GM18502 (cell line): ENCODE results near the gene EXOC7.

Experiments used
- ATAC-seq: cut with Tn5 transposase; IDR thresholded peaks from one replicate; pipeline ENCODE4 v1.9.1; 2021; ENCODE audit warnings: mild to moderate bottlenecking; ENCODE audit not compliant: unreplicated experiment, poor library complexity

Gene EXOC7

GRCh38 chr17:76122431-76123190 lies 19.0 kb upstream of the EXOC7 start:
- no peak for ATAC-seq

GRCh38 chr17:76121932-76122430 lies 18.4 kb upstream of the EXOC7 start:
- ATAC-seq = no peak

GRCh38 chr17:76120658-76121008 lies 17.0 kb upstream of the EXOC7 start:
- no peak for ATAC-seq

GRCh38 chr17:76119409-76120371 lies 16.1 kb upstream of the EXOC7 start:
- no peak for ATAC-seq

GRCh38 chr17:76115138-76115754 lies 11.7 kb upstream of the EXOC7 start:
- no peak for ATAC-seq

DNA sequence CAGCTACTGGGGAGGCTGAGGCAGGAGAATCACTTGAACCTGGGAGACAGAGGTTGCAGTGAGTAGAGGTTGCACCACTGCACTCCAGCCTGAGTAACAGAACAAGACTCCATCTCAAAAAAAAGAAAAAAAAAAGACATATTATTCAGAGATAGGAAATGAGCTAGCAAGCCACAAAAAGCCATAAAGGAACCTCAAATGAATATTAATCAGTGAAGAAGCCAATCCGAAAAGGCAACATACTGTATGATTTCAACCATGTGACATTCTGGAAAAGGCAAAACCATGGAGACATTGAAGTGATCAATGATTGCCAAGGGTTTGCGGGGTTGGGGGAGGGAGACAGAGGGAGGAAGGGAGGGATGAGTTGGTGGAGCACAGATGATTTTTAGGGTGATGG lies 8.4 kb upstream of the EXOC7 start:
- no peak for ATAC-seq

DNA sequence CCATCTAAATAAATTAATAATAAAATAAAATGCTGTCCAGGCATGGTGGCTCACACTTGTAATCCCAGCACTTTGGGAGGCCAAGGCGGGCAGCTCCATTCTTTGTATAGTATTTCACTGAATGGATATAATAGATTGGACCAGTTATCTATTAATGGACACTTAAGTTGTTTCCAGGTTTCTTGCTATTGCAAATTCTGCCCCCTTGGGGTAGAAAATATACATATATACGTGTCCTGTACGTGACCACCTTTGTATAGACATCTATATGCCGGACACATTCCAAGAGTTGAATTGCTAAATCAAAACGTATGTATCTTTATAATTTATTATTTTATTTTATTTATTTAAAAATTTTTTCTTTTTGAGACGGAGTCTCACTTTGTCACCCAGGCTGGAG lies 3.9 kb upstream of the EXOC7 start:
- no peak for ATAC-seq

- ATAC-seq = no peak
Measured at GRCh38 chr17:76106703-76107102, 3.1 kb upstream of the EXOC7 start.

DNA sequence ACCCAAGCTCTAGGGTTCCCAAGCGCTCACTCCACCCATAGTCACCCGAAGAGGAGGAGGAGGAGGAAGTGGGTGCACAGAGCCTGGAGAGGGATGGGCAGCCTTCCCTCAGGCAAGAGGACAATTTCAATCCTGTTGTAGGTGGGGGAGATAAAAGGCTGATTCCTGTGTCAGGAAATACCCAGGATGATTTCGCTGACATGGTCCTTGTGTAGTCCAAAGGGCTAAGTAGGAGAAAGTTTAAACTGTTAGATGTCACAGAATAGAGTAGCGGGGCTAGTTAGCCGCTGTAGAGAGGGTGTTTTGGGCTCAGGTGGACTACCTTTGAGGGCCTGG lies 1.3 kb upstream of the EXOC7 start:
- no peak for ATAC-seq

DNA sequence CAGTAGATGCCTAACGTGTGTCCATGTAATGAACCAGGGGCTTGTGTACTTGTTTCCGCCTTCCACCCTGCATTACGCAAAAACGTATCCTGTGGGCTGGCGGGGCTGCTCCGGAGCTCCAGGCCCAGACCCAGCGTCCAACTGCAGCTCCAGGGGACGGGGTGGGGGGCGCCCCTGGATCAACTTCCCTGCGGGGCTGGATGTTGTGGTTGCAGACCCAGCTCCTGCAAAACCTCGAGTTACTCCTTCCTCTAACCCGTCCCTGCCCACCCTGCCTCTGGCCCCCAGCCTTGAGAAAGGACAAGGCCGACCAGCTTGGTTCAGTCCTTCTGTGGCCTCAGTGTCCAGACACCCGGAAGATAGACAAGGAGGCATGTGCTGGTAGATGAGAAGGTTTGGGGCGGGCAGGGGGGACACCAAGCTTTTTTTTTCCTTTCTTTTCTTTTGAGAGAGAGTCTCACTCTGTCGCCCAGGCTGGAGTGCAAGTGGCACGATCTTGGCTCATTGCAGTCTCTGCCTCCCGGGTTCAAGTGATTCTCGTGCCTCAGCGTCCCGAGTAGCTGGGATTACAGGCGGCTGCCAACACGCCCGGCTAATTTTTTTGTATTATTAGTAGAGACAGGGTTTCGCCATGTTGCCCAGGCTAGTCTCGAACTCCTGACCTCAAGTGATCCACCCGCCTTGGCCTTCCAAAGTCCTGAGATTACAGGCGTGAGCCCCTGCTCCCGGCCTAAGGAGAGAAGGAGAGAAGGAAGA lies 731 bp upstream of the EXOC7 start:
- ATAC-seq = no peak

DNA sequence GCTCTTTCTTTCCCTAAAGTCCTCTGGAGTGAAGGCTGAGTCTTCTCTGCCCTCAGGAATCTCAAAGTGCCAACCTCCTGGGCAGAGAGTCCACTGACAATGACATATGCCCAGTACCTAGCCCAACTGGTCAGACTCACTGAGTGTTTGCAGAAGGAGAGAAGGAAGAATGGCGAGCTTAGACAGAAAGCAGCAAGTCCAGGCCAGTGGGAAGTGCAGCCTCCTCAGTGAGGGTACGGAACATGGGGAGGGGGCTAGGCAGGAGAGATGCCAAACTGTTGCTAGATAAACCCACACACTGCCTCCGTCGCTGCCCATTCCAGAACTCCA lies 678 bp downstream of the EXOC7 start:
- ATAC-seq = no peak

- no peak for ATAC-seq
Measured at GRCh38 chr17:76097716-76098295, 5.8 kb downstream of the EXOC7 start.

GRCh38 chr17:76095943-76096342 lies 7.6 kb downstream of the EXOC7 start:
- ATAC-seq = no peak

GRCh38 chr17:76094046-76094445 lies 9.5 kb downstream of the EXOC7 start:
- no peak for ATAC-seq

DNA sequence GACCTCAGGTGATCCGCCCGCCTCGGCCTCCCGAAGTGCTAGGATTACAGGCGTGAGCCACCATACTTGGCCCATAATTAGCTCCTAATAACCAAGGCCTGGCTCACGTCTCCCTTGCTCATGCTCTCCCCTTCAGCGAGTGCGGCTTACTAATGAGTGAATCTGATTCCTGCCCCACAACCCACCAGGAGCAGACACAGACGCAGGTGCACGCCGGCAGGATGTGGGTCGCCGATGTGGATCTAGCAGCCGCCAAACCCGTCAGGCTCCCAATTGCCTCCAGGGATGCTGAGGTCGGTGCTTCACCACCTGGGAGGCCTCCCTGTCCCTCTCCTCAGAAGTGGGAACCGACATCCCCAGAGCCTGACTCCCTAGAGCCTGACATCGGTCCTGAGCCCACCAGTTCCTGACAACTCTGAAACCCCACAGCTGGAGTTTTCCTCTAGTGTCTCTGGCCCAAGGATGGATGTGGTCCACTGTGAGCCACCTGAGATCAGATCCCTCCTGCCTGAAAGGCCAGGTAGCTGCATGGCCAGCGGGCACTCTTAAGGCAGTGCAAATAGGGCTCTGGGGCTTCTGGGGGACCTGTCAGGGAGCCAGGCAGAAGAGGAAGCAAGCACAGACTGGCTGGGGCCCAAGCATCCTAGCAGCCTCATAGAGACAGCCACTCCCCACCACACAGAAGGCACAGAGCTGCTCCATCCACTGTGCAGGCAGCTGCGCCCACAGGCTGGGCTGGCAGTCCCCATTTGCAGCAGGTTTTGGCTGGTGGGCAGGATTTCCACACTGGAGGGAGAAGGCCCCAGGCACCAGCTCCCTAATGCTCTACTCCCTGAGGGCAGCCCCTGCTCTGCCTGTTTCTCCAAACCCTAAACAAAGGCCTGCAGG lies 10.8 kb downstream of the EXOC7 start:
- no peak for ATAC-seq

- no peak for ATAC-seq
Measured at GRCh38 chr17:76091526-76092286, 11.9 kb downstream of the EXOC7 start.

- no peak for ATAC-seq
Measured at GRCh38 chr17:76090517-76091129, 13.0 kb downstream of the EXOC7 start.
